Activated CD4-positive, alpha-beta T cell treated with anti-CD3 and anti-CD28 coated beads, Interleukin-2, amount 50 U/mL, for 48 hours (primary cell): ENCODE results near the gene PDE6G.

ENCODE experiments used
- DNase-seq, 2 experiments: peaks; one replicate each; pipeline ENCODE4 v3.0.0-alpha.2; 2020

The PDE6G gene

DNA sequence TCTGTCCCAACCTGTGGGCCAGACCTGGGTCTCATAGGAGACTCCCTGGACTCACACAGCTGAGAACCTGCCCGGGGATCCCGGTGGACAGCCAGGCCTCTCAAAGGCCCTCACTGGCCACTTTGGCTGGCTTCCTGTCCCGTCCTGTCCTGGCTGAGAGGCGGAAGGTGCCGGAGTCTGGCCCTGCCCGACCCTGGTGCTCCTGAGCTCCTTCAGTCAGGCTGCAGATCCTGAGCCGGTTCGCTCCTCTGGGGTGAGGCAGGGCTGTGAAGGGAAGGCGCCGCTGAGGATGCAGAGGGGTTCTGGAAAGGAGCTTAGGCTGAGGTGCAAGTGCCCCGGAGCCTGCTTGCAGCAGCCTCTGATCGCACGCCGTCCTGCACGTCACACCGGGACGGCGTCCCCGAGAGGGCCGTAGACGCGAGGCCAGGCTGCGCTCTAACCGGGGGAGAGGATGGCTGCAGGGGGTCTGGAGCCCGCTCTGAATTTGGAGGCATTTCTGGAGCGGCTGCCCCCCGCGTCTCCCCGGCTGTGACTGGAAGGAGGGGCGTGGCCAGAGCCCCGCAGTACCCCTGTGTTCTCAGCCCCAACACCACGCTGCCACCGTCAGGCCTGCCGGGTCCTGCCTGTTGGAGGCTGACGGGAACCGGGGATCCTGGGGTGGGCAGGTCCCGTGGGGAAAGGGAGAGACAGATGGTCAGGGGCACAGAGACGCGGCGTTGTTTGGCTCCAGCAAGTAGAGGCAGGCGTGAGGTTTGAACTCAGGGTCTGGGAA is 31.6 kb upstream of the PDE6G start:
- no peak for DNase-seq

DNA sequence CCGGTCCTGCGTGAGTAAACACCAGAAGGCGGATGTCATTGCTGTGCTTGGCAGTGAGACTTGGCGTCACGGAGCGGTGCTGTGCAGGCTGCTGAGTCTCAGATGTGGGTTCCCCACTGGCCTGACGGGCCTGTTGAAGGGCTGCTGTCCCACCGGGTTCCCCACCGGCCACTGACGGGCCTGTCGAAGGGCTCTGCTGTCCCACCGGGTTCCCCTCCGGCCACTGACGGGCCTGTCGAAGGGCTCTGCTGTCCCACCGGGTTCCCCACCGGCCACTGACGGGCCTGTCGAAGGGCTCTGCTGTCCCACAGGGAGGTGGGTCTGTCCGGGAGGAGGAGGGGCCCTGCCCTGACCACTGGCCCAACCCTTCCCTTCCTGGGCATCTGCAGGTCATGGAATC is 30.3 kb upstream of the PDE6G start:
- DNase-seq: no peak

DNA sequence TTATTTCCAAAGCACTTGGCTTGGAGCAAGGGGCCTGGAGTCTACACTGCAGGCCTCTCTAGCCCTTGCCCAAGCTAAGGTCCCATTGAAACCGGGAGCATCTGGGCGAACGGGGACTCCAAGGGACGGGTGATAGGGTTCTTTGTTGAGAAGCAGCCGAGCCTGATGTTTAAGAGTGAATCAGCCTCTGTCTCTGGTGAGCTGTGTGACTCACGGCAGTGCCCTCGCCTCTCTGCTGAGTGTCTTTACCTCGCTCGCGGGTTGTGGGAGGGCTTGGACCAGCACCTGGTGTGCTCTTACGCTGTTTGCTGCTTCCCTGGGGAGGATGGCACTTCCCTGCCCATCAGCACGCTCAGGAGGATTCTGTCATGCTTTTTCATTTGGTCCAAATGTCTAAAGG is 28.8 kb upstream of the PDE6G start:
- peak; percentile 57 to 60 for DNase-seq

DNA sequence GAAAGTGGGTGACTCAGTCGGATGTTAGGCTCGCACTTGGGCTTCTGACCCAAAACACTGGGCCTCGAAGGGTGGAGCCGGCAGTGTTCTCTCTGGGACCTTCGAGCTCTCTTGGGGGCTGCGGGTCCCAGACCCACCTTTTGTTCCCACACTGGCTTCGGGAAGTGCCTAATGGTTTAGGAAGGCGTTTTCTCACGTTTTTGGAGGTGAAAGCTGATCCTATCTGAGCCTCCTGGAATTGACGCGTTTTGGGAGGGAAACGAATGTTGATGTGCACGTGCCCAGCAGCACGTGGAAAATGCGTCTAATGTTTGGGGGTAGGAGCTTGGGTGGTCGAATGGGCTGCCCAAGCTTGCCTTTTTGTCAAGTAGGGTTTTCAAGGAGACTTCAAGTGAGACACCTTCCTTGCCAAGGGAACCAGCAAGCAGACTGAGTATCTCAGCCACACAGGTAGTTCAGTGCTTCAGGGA is 28.1 kb upstream of the PDE6G start:
- peak in 1 of 2 experiments; percentile 16 for DNase-seq

DNA sequence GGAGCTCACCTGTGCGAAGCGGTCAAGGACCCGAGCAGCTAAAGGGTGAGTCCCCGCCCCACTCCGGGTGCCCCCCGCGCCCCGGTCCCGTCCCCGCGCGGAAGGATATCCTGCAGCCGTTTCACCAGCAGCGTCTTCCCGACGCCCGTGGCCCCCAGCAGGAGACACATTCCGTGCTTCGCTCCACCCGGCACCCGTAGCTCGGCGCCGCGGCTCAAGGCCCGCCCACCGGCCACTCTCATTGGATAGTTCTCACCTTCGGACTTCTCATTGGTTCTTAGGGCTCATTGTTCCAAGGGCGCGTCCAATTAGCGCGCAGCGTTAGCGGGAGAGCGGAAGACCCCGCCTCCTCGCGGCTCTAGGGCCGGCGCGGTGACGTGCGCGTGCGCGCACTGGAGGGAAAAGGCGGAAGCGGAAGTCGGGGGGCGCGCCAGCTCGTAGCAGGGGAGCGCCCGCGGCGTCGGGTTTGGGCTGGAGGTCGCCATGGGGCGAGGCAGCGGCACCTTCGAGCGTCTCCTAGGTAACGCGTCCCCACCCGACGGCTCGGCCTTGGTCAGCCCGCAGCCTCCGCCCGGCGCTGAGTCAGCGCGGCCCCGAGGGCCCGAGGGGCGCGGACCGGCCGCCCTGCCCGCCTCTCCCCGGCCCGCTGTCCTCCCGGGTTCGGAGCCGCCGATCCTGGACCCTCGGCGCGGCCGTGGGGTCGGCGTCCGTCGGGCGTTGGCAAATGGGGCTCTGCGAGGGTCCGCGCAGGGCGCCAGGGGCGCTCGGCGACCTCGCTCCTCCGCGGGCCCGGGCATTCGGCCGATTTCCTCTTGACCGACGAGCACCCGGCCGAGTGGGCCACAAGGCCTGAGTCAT is 27.5 kb upstream of the PDE6G start, which contains the start of the genes ARL16 and HGS:
Gene ARL16 (minus strand): TSS at position 214 of the 858 bp plus-strand sequence. CDS start 44 bp downstream, at position 170.
Gene HGS (plus strand): TSS at position 428 of the 858 bp plus-strand sequence. CDS start 56 bp downstream, at position 484.
- DNase-seq: peak; percentile 97 to 98

DNA sequence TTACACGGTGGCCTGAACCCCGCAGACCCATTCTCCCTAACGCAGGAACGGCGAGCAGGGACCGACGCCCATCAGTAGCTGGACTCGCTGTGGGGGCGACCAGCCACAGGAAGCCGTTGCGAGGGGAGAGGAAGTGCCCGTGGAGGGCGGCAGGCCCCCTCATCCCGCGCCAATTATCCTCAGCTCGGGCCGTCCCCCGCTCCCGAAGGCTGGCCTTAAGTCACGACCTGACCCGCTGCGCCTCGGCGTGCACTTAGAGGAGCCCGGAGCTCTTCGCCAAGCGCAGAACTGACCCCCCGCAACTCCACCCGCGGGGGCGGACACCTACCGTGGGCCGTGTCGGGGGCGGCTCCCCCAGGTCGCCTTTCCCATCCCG is 26.9 kb upstream of the PDE6G start:
- peak in 1 of 2 experiments; percentile 24 for DNase-seq

DNA sequence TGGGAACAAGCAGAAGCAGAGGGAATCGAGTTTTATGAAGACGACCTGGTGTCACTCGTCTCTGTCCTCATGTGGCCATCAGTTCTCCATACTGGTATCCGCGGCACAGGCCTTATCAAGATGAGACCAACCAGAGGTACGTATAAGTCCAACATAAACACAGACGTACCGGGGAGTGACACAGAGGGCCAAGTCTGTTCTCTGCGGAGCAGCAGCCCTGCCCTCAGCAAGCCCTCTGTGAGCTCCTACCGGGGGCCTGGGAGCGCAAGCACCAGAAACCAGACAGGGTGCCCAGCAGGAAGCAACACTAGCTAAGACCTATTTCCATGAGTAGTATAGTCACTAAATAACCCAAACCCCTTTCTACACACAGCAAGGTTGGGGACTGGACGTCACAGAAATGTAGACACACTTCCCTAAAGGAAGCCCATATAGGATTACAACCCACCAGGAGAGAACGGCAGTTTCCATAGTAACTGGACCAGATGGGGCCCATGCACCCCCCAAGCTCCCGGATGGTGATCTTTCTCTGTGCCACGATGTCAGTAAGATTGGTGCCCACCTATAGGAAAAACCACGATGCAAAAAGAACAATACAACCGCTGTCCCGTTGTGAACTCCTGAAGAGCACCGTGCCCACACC is 26.3 kb upstream of the PDE6G start:
- DNase-seq: no peak

DNA sequence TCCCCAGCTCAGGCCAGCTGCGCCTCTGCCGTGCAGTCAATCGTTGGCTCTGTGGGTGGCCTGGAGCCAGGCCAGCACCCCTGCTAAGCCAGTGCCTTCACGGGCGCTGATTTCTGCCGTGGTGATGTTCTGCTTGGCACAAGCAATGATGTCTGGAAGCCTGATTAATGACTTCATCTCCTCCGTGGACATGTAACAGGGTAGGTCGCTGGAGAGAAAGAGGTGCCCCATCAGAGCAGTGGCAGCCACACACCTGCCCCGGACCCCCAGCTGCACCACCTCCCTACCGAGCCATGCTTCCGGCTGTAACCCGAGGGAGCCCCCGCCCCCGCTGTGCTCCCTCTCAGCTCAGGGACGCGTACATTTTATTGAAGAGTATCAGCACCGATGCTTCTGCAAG is 25.3 kb upstream of the PDE6G start:
- no peak for DNase-seq

DNA sequence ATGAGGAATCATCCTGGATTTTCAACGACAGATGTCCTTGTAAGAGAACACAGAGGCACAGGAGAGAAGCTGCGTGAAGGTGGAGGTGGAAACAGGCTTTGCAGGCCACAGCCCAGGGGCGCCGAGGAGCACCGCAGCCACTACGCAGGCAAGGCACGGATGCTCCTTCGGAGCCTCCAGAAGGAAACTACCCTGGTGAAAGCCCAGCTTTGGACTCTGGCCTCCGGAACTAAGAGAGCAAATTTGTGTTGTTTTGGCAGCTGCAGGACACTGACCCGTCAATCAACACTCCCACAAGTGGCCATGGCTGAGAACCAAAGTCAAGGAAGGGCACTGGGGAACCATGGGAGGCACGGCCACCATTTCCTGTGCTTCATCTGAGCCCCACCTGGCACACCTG is 23.8 kb upstream of the PDE6G start:
- DNase-seq: no peak

DNA sequence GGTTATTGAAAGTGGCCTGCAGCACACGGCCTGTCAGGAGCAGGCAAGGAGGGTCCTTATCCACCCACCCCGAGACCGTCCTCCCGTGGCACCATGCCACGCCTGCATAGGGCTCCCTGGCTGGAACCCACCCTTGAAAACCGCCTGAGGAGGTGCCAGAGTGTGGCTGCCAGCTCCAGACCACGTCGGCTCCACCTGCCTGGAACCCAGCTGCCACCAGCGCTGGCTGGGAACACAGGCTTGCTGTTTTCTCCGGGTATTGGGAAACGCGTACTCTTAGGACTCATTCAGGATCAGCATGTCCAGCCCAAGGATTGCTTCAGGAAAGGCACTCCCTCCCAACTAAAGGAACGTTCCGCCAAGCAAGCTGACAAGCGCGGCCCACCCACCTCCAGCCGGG is 20.6 kb upstream of the PDE6G start:
- DNase-seq: no peak

DNA sequence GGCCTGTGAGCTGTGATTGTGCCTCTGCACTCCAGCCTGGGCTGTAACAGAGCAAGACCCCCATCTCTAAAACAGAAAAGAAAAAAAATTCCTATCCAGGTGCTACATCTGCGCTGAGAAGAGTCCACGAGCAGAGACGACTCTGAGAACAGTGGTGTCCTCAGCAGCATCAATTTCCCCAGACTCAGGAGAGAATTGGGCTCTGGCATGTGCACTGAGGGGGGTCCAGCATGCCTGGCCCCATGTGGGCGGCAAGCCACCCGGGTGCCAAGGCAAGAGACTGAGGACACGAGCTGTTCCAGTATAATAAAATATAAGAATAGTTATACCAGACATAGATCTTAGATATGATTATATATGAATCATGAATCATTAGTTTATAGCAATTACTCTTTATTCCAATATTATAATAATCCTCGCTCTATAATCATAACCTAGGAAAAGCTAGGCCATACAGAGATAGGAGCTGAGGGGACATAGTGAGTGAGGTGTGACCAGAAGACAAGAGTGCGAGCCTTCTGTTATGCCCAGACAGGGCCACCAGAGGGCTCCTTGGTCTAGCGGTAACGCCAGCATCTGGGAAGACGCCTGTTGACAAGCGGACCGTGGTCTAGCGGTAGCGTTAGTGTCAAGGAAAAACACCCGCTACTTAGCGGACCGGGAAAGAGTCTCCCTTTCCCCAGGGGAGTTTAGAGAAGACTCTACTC is 19.3 kb upstream of the PDE6G start:
- DNase-seq: peak; percentile 36 to 46

DNA sequence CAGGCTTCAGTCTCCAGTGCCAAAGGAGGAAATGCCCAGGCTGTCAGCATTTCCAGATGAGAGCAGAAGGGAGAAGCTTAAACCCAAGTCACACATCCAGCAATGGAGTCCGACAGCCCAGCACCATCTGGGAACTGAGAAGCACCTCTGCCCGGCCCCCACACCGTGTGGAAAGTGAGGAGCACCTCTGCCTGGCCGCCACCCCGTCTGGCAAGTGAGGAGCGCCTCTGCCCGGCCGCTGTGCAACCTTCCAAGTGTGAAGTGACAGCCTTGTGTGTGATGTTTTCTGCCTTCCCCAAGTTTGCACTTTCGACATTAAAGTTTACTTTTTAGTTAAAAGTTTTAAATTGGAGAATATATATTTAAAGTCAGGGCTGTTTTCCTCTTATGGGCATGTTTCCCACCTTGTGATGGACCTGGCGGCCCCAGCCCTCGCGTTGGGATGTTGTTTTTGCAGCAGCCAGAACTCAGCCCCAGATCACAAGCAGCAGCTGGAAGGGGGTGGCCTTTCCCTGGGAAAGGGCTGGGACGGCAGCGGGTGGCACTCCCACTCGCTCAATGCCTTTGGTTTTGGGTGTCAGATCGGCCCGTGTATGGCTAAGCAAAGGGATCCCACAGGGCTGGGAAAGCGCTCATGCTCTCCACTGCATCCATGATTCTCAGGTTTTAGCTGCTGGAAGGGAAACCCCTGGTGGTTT is 17.4 kb upstream of the PDE6G start:
- no peak for DNase-seq

DNA sequence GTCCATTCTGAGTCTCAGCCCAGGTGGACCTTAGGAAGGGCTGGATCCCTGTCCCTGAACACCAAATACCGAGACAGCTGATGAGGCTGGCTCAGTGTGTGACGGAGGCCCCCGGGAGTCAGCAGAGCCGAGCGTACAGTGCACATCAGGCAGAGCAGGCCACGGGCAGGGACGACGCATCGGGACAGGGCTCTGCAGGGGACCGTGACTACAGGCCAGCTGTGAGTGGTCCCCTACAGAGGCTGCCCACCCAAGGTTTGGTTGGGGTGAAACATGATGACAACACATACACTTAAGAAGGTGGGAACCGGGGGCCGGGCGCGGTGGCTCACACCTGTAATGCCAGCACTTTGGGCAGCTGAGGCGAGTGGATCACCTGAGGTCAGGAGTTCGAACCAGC is 16.6 kb upstream of the PDE6G start:
- no peak for DNase-seq

DNA sequence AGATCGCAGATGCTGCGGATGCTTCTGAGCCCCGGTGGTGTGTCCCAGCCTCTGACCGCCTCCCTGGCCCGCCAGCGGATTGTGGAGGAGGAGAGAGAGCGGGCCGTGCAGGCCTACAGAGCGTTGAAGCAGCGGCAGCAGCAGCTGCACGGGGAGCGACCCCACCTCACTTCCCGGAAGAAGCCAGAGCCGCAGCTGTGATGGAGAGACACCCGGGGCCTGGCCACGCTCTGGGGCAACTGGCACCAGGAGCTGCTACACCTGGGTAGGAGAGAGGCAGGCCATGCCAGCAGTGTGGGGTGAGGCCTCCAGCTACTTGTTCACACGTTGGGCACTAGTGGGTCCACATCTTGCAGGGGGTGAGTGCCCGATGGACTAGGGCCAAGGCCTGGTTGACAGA is 16.2 kb upstream of the PDE6G start:
- DNase-seq: no peak

DNA sequence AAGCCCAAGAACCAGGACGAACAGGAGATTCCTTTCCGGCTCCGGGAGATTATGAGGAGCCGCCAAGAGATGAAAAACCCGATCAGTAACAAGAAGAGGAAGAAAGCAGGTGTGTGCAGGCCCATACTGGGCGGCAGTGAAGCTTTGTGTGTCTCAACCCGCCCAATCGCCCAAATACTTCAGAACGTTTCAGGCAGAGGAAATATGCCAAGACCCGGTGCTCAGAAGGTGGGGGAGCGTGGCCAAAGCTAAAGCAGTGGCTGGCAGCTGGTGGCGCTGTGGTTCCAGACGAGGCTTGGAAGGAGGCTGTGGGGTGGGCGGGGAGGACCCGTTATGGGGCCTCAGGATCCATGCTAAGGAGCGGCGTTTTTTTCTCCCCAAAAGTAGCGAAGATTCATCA is 11.4 kb upstream of the PDE6G start:
- peak in 1 of 2 experiments; percentile 24 for DNase-seq

DNA sequence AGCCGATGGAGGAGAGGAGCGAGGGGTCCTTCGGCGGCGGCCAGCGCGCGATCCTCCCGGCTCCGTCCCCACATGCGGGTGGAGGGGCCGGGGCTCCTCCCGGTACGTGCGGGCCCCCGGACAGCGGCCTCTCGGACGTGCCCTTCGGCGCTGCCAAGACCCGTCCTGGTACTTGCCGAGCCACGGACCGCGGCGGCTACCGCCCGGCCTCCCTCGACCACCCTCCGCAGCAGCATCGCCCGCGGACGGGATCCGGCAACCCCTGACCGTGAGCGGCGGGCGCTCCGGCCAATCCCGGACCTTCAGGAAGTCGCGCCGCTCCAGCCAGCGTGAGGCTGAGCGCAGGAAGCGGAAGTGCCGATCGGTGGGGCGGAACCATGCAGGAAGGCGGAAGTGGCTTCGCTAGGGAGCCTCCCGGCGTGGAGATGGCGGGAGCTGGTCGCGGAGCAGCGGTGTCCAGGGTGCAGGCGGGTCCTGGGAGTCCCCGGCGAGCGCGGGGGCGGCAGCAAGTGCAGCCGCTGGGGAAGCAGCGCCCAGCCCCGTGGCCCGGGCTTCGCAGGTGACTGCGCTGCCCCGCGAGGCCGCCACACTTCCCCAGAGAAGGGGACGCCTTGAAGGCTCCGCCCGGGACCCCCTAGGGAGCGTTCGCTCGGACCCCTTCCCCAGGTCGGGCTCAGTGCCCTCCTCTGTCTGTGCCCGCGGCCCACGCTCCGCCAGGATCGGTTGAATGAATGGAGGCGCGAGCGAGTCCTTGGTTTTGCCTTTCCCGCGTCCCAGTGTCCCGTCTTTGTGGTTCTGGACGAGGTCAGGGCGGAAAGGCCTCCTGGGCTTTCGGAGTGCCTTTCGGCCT is 10.2 kb upstream of the PDE6G start, which contains the start of the genes CCDC137 and OXLD1:
Gene CCDC137 (plus strand): TSS at position 396 of the 850 bp plus-strand sequence. CDS start 30 bp downstream, at position 426.
Gene OXLD1 (minus strand): TSS at position 264 of the 850 bp plus-strand sequence. CDS start 28 bp downstream, at position 236.
- peak; percentile 94 to 95 for DNase-seq

DNA sequence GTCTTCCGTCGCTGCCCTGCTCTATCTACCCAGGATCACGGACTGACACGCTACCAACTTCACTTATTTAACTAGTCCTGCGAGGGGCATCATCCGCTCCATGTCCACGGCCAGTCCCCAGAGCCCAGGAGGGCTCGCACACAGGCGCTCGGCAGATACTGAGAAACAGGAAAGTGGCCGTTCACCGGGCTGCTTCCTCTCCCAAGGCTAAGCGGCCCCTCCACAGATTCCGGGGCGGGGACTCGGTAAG is 9.7 kb upstream of the PDE6G start:
- DNase-seq: no peak

DNA sequence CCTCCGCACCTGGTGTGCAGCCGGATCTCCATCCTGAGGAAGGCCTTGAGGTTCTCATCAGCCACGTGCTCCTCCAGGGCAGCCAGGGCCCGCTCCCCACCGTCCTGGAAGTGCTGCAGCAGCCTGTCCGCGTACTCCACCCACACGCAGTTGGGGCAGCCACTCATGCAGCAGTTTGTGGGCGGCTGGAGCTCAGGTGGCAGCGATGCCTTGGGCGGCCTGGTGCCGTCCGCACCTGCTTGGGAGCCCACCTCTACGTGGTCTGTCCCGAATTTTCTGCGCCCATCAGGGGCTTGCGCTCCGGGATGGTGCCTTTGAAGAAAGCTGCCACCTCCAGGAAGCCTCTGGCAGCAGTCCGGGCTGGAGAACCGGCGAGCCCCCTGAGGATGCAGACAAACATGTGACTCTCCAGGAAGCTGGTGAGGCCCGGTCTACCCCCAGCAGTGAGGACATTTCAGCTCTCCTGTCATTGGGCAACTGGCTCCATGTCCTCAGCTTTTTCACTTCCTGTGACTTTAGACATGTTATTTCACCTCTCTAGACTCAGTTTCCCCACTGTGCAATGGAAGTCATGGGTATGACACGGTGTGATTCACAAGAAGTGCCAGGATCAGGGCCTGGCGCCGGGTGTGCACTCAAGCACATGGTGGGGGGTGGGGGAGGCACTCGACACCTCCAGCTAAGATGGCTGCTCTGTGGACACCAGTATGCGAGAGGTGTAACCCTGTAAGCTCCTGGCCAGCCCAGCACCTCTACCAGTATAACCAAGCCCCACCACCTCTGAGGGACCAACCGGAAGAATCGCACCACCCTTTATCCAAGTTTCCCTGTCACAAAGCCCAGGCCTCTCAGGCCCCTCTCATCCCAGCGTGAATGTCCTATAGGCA is 9.1 kb upstream of the PDE6G start:
- peak; percentile 69 to 76 for DNase-seq

DNA sequence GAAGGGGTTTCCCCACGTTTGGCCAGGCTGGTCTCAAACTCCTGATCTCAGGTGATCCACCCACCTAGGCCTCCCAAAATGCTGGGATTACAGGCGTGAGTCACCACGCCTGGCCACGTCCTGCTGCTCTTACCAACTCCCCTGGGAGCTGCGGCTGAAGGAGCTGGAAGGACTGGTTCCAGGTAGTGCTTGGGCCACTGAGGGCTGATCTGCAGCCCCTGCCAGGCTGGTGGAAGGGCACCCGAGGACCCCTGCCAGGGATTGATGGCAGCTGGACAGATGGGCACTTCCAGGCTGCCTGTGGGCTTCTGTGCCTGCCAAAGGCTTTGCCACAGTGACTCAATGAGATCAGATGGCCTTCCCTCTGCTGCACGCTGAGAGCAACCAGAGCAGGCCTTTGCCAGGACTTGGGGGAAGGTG is 7.7 kb upstream of the PDE6G start:
- DNase-seq: peak in 1 of 2 experiments; percentile 22

DNA sequence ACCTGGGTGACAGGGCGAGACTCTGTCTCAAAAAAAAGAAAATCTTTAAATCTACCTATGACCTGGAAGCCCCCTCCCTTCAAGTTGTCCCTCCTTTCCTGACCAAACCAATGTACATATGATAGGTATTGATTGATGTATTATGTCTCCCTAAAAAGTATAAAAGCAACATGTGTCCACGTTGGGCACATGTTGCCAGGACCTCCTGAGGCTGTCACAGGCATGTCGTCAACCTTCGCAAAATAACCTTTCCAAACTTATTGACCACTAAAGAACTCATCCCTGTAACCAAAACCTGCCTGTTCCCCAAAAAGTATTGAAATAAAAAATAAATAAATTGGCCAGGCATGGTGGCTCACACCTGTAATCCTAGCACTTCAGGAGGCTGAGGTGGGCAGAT is 5.7 kb upstream of the PDE6G start:
- no peak for DNase-seq
